Sigmoid colon (tissue), 4 donors: ENCODE measurements around the gene GJA3.

ENCODE experiments used
- POLR2A ChIP-seq, 2 donors: fragments of 450-650 bp; IDR thresholded peaks; one replicate each; pipeline ENCODE4 v1.6.1; 2016; ENCODE audit warnings: antibody characterized with exemption in 2 of 2, mild to moderate bottlenecking in 2 of 2, moderate library complexity in 2 of 2
- POLR2AphosphoS5 ChIP-seq, 4 donors: sonication (generic); formaldehyde crosslinking; IDR thresholded peaks; one replicate each; pipeline ENCODE4 v1.6.1; 2017; ENCODE audit warnings: antibody characterized with exemption in 4 of 4
- TF ChIP-seq, protein P1 (sequence below), 4 experiments: fragments of 450-650 bp in 3 of 4; fragments of 200-600 bp in 1 of 4; IDR thresholded peaks; one replicate each; pipeline ENCODE4 v1.5.1; 2016 to 2019; ENCODE audit warnings: antibody characterized with exemption in 4 of 4, mild to moderate bottlenecking in 3 of 4, moderate library complexity in 2 of 4

DNA sequence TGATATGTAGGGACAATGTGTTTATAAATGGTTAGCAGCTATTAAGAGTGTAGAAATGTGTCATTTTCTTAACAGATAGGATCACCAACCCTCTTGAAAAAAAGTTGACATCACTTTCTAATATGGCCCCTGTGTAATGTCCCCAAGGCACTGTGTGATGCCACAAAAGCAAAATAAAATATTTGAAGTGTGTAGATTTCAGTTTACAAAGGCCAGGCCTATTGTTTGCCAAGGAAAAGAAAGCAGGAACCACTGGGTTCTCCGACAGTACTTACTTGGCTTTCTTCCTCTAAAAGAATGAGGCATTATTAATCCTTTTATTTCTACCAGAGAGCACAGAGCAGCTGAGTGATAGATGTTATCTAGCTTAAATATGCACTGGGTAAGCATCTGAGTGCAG lies 10.5 kb upstream of the GJA3 start:
- no peak for TF ChIP-seq POLR2AphosphoS5 (IDR thresholded peaks at IDR 0.05)
- no peak for TF ChIP-seq POLR2A (IDR thresholded peaks at IDR 0.05)
- TF ChIP-seq, protein P1, sequence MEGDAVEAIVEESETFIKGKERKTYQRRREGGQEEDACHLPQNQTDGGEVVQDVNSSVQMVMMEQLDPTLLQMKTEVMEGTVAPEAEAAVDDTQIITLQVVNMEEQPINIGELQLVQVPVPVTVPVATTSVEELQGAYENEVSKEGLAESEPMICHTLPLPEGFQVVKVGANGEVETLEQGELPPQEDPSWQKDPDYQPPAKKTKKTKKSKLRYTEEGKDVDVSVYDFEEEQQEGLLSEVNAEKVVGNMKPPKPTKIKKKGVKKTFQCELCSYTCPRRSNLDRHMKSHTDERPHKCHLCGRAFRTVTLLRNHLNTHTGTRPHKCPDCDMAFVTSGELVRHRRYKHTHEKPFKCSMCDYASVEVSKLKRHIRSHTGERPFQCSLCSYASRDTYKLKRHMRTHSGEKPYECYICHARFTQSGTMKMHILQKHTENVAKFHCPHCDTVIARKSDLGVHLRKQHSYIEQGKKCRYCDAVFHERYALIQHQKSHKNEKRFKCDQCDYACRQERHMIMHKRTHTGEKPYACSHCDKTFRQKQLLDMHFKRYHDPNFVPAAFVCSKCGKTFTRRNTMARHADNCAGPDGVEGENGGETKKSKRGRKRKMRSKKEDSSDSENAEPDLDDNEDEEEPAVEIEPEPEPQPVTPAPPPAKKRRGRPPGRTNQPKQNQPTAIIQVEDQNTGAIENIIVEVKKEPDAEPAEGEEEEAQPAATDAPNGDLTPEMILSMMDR (IDR thresholded peaks at IDR 0.05): no peak
